ENCODE data around the gene KLC1. TPM values are rescaled to one million over a fixed set of nuclear protein-coding genes. Genes with fewer than 3 reads are reported as not detected.

Gene KLC1
- total and polyA plus RNA-seq, 10 of the 15 experiments (the other 5 are each of a cell fraction or from before 2014, with no cell fraction given) = 5.5 to 137 (median 76.1) TPM

DNA sequence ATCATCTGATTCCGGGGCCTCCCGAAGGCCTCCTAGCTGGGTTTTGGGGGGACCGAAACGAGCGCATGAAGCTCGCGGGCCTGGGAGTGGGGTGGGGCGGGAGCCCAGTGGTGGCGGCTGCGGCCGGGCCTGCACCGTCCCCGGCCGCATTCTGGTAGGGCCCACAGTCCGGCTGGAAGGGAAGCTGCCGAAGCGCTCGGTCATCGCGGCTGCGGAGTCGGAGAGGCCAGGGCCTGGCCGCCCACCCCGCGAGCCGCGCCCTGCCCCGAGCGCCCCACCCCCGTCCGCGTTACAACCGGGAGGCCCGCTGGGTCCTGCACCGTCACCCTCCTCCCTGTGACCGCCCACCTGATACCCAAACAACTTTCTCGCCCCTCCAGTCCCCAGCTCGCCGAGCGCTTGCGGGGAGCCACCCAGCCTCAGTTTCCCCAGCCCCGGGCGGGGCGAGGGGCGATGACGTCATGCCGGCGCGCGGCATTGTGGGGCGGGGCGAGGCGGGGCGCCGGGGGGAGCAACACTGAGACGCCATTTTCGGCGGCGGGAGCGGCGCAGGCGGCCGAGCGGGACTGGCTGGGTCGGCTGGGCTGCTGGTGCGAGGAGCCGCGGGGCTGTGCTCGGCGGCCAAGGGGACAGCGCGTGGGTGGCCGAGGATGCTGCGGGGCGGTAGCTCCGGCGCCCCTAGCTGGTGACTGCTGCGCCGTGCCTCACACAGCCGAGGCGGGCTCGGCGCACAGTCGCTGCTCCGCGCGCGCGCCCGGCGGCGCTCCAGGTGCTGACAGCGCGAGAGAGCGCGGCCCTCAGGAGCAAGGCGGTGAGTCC, at the start of gene KLC1 (continued):
- TF ChIP-seq YY1 (IDR thresholded peaks at IDR 0.05; ENCODE audit: low read depth, low read length) (peak; percentile 96), MEF2A (IDR thresholded peaks at IDR 0.05; ENCODE audit: insufficient read depth, low read depth, low read length) (no peak), TCF12 (IDR thresholded peaks at IDR 0.05; ENCODE audit: low read depth, low read length) (no peak), SMAD5 (IDR thresholded peaks at IDR 0.05; ENCODE audit: low read depth) (peak; percentile 50; the same call in 1 of the 2 replicates), TCF3 (IDR thresholded peaks at IDR 0.05; ENCODE audit: borderline replicate concordance, insufficient read depth, low read depth, low read length) (0 out of 2 replicates have a peak, but pooled peaks have one; percentile 27), POLR2AphosphoS5 (IDR thresholded peaks at IDR 0.05; ENCODE audit: low read length) (peak; percentile 78), NBN (IDR thresholded peaks at IDR 0.05) (peak; percentile 90), BHLHE40 (IDR thresholded peaks at IDR 0.05; ENCODE audit: borderline replicate concordance in 1 of 2, low read depth in 2 of 2, low read length in 1 of 2) (peak; percentile 8 to 43; a peak in 2 of 4 replicates), ESRRA (IDR thresholded peaks at IDR 0.05; ENCODE audit: low read length) (no peak), STAT1 (conservative IDR thresholded peaks at IDR 0.05) (no peak), TAF1 (IDR thresholded peaks at IDR 0.05; ENCODE audit: borderline replicate concordance, low read depth, low read length) (peak; percentile 69; the same call in 1 of the 2 replicates), CHD2 (IDR thresholded peaks at IDR 0.05; ENCODE audit: borderline replicate concordance, low read depth, low read length) (peak; percentile 37; the same call in 1 of the 2 replicates), POLR2AphosphoS2 (IDR thresholded peaks at IDR 0.05; ENCODE audit: low read depth, low read length) (peak; percentile 83; the same call in 1 of the 2 replicates)
- TF ChIP-seq, protein P1, sequence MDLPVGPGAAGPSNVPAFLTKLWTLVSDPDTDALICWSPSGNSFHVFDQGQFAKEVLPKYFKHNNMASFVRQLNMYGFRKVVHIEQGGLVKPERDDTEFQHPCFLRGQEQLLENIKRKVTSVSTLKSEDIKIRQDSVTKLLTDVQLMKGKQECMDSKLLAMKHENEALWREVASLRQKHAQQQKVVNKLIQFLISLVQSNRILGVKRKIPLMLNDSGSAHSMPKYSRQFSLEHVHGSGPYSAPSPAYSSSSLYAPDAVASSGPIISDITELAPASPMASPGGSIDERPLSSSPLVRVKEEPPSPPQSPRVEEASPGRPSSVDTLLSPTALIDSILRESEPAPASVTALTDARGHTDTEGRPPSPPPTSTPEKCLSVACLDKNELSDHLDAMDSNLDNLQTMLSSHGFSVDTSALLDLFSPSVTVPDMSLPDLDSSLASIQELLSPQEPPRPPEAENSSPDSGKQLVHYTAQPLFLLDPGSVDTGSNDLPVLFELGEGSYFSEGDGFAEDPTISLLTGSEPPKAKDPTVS (IDR thresholded peaks at IDR 0.05; ENCODE audit: low read depth, low read length) = no peak
- TF ChIP-seq, protein P2, sequence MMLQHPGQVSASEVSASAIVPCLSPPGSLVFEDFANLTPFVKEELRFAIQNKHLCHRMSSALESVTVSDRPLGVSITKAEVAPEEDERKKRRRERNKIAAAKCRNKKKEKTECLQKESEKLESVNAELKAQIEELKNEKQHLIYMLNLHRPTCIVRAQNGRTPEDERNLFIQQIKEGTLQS (IDR thresholded peaks at IDR 0.05; ENCODE audit: borderline replicate concordance, extremely low read depth, low read depth, low read length) = peak; percentile 36; the same call in 1 of the 2 replicates
- TF ChIP-seq, protein P3, sequence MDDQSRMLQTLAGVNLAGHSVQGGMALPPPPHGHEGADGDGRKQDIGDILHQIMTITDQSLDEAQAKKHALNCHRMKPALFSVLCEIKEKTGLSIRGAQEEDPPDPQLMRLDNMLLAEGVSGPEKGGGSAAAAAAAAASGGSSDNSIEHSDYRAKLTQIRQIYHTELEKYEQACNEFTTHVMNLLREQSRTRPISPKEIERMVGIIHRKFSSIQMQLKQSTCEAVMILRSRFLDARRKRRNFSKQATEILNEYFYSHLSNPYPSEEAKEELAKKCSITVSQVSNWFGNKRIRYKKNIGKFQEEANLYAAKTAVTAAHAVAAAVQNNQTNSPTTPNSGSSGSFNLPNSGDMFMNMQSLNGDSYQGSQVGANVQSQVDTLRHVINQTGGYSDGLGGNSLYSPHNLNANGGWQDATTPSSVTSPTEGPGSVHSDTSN (IDR thresholded peaks at IDR 0.05; ENCODE audit: insufficient replicate concordance, low read depth, low read length) = no peak
- TF ChIP-seq, protein P4, sequence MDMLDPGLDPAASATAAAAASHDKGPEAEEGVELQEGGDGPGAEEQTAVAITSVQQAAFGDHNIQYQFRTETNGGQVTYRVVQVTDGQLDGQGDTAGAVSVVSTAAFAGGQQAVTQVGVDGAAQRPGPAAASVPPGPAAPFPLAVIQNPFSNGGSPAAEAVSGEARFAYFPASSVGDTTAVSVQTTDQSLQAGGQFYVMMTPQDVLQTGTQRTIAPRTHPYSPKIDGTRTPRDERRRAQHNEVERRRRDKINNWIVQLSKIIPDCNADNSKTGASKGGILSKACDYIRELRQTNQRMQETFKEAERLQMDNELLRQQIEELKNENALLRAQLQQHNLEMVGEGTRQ (IDR thresholded peaks at IDR 0.05; ENCODE audit: borderline replicate concordance, low read depth, low read length) = no peak
- TF ChIP-seq, protein P5, sequence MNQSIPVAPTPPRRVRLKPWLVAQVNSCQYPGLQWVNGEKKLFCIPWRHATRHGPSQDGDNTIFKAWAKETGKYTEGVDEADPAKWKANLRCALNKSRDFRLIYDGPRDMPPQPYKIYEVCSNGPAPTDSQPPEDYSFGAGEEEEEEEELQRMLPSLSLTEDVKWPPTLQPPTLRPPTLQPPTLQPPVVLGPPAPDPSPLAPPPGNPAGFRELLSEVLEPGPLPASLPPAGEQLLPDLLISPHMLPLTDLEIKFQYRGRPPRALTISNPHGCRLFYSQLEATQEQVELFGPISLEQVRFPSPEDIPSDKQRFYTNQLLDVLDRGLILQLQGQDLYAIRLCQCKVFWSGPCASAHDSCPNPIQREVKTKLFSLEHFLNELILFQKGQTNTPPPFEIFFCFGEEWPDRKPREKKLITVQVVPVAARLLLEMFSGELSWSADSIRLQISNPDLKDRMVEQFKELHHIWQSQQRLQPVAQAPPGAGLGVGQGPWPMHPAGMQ (IDR thresholded peaks at IDR 0.05; ENCODE audit: borderline replicate concordance) = no peak
- TF ChIP-seq, protein P6, sequence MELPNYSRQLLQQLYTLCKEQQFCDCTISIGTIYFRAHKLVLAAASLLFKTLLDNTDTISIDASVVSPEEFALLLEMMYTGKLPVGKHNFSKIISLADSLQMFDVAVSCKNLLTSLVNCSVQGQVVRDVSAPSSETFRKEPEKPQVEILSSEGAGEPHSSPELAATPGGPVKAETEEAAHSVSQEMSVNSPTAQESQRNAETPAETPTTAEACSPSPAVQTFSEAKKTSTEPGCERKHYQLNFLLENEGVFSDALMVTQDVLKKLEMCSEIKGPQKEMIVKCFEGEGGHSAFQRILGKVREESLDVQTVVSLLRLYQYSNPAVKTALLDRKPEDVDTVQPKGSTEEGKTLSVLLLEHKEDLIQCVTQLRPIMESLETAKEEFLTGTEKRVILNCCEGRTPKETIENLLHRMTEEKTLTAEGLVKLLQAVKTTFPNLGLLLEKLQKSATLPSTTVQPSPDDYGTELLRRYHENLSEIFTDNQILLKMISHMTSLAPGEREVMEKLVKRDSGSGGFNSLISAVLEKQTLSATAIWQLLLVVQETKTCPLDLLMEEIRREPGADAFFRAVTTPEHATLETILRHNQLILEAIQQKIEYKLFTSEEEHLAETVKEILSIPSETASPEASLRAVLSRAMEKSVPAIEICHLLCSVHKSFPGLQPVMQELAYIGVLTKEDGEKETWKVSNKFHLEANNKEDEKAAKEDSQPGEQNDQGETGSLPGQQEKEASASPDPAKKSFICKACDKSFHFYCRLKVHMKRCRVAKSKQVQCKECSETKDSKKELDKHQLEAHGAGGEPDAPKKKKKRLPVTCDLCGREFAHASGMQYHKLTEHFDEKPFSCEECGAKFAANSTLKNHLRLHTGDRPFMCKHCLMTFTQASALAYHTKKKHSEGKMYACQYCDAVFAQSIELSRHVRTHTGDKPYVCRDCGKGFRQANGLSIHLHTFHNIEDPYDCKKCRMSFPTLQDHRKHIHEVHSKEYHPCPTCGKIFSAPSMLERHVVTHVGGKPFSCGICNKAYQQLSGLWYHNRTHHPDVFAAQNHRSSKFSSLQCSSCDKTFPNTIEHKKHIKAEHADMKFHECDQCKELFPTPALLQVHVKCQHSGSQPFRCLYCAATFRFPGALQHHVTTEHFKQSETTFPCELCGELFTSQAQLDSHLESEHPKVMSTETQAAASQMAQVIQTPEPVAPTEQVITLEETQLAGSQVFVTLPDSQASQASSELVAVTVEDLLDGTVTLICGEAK (IDR thresholded peaks at IDR 0.05; ENCODE audit: borderline replicate concordance) = no peak

All from GM12878 (cell line).